ENCODE results near the gene MYH2.

DNA sequence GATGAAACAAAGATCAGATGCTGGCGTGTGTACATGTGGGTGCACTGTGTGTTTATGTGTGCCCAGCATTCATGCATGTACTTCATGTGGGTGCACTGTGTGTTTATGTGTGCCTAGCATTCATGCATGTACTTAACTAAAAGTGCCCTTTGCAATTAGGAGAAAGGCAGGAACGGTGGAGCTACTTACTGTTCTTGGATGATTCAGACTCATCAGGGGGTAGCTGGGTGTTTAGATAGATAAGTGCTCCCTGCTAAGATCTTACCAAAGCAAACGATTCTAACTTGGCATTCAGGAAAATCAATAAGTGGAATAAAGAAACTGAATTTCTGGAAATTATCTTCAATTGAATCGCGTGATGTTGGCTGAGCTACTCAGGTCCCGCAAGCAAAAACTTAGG lies 8.6 kb upstream of the MYH2 start:
- TF ChIP-seq, protein P1, sequence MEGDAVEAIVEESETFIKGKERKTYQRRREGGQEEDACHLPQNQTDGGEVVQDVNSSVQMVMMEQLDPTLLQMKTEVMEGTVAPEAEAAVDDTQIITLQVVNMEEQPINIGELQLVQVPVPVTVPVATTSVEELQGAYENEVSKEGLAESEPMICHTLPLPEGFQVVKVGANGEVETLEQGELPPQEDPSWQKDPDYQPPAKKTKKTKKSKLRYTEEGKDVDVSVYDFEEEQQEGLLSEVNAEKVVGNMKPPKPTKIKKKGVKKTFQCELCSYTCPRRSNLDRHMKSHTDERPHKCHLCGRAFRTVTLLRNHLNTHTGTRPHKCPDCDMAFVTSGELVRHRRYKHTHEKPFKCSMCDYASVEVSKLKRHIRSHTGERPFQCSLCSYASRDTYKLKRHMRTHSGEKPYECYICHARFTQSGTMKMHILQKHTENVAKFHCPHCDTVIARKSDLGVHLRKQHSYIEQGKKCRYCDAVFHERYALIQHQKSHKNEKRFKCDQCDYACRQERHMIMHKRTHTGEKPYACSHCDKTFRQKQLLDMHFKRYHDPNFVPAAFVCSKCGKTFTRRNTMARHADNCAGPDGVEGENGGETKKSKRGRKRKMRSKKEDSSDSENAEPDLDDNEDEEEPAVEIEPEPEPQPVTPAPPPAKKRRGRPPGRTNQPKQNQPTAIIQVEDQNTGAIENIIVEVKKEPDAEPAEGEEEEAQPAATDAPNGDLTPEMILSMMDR (IDR thresholded peaks at IDR 0.05) = no peak
- TF ChIP-seq POLR2AphosphoS5 (IDR thresholded peaks at IDR 0.05; ENCODE audit: low read depth, low read length) (no peak), RXRA (IDR thresholded peaks at IDR 0.05; ENCODE audit: borderline replicate concordance, low read depth) (no peak), TCF12 (IDR thresholded peaks at IDR 0.05) (no peak), NRF1 (IDR thresholded peaks at IDR 0.05; ENCODE audit: low read depth, low read length) (no peak), JUND (IDR thresholded peaks at IDR 0.05) (no peak), MXI1 (IDR thresholded peaks at IDR 0.05; ENCODE audit: low read depth, low read length) (no peak)
- TF ChIP-seq, protein P2, sequence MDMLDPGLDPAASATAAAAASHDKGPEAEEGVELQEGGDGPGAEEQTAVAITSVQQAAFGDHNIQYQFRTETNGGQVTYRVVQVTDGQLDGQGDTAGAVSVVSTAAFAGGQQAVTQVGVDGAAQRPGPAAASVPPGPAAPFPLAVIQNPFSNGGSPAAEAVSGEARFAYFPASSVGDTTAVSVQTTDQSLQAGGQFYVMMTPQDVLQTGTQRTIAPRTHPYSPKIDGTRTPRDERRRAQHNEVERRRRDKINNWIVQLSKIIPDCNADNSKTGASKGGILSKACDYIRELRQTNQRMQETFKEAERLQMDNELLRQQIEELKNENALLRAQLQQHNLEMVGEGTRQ (IDR thresholded peaks at IDR 0.05; ENCODE audit: borderline replicate concordance, low read depth, low read length) = no peak
- TF ChIP-seq, protein P3, sequence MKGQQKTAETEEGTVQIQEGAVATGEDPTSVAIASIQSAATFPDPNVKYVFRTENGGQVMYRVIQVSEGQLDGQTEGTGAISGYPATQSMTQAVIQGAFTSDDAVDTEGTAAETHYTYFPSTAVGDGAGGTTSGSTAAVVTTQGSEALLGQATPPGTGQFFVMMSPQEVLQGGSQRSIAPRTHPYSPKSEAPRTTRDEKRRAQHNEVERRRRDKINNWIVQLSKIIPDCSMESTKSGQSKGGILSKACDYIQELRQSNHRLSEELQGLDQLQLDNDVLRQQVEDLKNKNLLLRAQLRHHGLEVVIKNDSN (IDR thresholded peaks at IDR 0.05; ENCODE audit: borderline replicate concordance, low read depth) = no peak
- TF ChIP-seq, protein P4, sequence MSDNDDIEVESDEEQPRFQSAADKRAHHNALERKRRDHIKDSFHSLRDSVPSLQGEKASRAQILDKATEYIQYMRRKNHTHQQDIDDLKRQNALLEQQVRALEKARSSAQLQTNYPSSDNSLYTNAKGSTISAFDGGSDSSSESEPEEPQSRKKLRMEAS (IDR thresholded peaks at IDR 0.05; ENCODE audit: low read depth) = no peak
- TF ChIP-seq, protein P5, sequence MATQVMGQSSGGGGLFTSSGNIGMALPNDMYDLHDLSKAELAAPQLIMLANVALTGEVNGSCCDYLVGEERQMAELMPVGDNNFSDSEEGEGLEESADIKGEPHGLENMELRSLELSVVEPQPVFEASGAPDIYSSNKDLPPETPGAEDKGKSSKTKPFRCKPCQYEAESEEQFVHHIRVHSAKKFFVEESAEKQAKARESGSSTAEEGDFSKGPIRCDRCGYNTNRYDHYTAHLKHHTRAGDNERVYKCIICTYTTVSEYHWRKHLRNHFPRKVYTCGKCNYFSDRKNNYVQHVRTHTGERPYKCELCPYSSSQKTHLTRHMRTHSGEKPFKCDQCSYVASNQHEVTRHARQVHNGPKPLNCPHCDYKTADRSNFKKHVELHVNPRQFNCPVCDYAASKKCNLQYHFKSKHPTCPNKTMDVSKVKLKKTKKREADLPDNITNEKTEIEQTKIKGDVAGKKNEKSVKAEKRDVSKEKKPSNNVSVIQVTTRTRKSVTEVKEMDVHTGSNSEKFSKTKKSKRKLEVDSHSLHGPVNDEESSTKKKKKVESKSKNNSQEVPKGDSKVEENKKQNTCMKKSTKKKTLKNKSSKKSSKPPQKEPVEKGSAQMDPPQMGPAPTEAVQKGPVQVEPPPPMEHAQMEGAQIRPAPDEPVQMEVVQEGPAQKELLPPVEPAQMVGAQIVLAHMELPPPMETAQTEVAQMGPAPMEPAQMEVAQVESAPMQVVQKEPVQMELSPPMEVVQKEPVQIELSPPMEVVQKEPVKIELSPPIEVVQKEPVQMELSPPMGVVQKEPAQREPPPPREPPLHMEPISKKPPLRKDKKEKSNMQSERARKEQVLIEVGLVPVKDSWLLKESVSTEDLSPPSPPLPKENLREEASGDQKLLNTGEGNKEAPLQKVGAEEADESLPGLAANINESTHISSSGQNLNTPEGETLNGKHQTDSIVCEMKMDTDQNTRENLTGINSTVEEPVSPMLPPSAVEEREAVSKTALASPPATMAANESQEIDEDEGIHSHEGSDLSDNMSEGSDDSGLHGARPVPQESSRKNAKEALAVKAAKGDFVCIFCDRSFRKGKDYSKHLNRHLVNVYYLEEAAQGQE (IDR thresholded peaks at IDR 0.05; ENCODE audit: low read depth, low read length) = no peak
- TF ChIP-seq, protein P6, sequence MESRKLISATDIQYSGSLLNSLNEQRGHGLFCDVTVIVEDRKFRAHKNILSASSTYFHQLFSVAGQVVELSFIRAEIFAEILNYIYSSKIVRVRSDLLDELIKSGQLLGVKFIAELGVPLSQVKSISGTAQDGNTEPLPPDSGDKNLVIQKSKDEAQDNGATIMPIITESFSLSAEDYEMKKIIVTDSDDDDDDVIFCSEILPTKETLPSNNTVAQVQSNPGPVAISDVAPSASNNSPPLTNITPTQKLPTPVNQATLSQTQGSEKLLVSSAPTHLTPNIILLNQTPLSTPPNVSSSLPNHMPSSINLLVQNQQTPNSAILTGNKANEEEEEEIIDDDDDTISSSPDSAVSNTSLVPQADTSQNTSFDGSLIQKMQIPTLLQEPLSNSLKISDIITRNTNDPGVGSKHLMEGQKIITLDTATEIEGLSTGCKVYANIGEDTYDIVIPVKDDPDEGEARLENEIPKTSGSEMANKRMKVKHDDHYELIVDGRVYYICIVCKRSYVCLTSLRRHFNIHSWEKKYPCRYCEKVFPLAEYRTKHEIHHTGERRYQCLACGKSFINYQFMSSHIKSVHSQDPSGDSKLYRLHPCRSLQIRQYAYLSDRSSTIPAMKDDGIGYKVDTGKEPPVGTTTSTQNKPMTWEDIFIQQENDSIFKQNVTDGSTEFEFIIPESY (IDR thresholded peaks at IDR 0.05; ENCODE audit: borderline replicate concordance, low read depth) = no peak
